ENCODE measurements around the gene LGR6. TPM values are rescaled to one million over a fixed set of nuclear protein-coding genes. Genes with fewer than 3 reads are reported as not detected.

Gene LGR6
- total and polyA plus RNA-seq, 2 of the 8 experiments (the other 6 are each of a cell fraction or from before 2014, with no cell fraction given): 0.50 to 1.0 TPM

GRCh38 chr1:202250982-202251381 lies 57.4 kb downstream of the LGR6 start (continued):
- no peak for TF ChIP-seq ASH2L (IDR thresholded peaks at IDR 0.05; ENCODE audit: low read length)
- no peak for TF ChIP-seq MAX (IDR thresholded peaks at IDR 0.05)
